Heart left ventricle (tissue), 16 donors: ENCODE measurements around the gene NAALAD2. TPM values are rescaled to one million over a fixed set of nuclear protein-coding genes. Genes with fewer than 3 reads are reported as not detected.
A peak's percentile ranks its signal among the peaks of the same experiment; 100 is the strongest.

Source experiments
- ATAC-seq, 4 donors: fragments of 200-7000 bp; cut with Tn5 transposase; one replicate each; pipeline ENCODE4 v1.9.1; 2020 to 2022; ENCODE audit warnings: moderate library complexity in 4 of 4, mild to moderate bottlenecking in 3 of 4, moderate number of reproducible peaks in 1 of 4
- DNase-seq, 5 donors: peaks; one replicate each; pipeline ENCODE4 v3.0.0-alpha.2; 2020
- H3K27ac ChIP-seq, 12 donors: fragments of 200-600 bp; sonication (generic) in 4 of 12; one replicate each; pipeline versions ENCODE4 v1.5.0 to v1.8.0; 2016 to 2022; ENCODE audit warnings: mild to moderate bottlenecking in 2 of 12
- H3K27me3 ChIP-seq, 9 donors: fragments of 200-600 bp; sonication (generic) in 2 of 9; one replicate each; pipeline versions ENCODE4 v1.5.1 to v1.8.0; 2016 to 2022; ENCODE audit warnings: mild to moderate bottlenecking in 3 of 9
- H3K36me3 ChIP-seq, 9 donors: fragments of 200-600 bp; sonication (generic) in 2 of 9; one replicate each; pipeline versions ENCODE4 v1.5.0 to v1.8.0; 2018 to 2022; ENCODE audit warnings: mild to moderate bottlenecking in 2 of 9
- H3K4me1 ChIP-seq, 12 donors: fragments of 200-600 bp; sonication (generic) in 4 of 12; one replicate each; pipeline versions ENCODE4 v1.5.0 to v1.8.0; 2016 to 2022; ENCODE audit warnings: mild to moderate bottlenecking in 3 of 12
- H3K4me3 ChIP-seq, 12 donors: fragments of 200-600 bp; sonication (generic) in 4 of 12; one replicate each; pipeline versions ENCODE4 v1.5.0 to v1.8.0; 2017 to 2022; ENCODE audit warnings: mild to moderate bottlenecking in 9 of 12, moderate library complexity in 4 of 12
- H3K9me3 ChIP-seq, 12 donors: fragments of 200-600 bp; sonication (generic) in 4 of 12; one replicate each; pipeline versions ENCODE4 v1.5.0 to v1.8.0; 2016 to 2022; ENCODE audit warnings: mild to moderate bottlenecking in 1 of 12
- POLR2A ChIP-seq, 2 donors: fragments of 450-650 bp; IDR thresholded peaks; one replicate each; pipeline ENCODE4 v1.6.1; 2017; ENCODE audit warnings: antibody characterized with exemption in 2 of 2, mild to moderate bottlenecking in 2 of 2, moderate library complexity in 2 of 2
- WGBS, 4 donors: extraction: QIAGEN DNeasy Blood & Tissue Kit in 2 of 4; methylation state at CpG; one replicate each; pipeline versions ENCODE4 v1.1.5 to v1.1.7; 2013 to 2018; 5-methylcytosine and 5-hydroxymethylcytosine counted together
- intact Hi-C, 10 donors: fragments of 100-400 bp; cut with DNase I; formaldehyde crosslinking; loops; one replicate each; pipeline versions ENCODE4 v1.11.1 to v1.14.2; 2022
- polyA plus RNA-seq, 2 donors: library from polyadenylated mRNA; stranded (reverse); fragments of 200-250 nt; gene quantifications; one replicate each; pipeline ENCODE4 v1.2.3, GENCODE V29; 2013
- total RNA-seq, 9 donors: library from RNA; depleted of rRNA in 2 of 9; stranded (reverse); fragments of >200 nt in 2 of 9; fragmentation: NEBNext Ultra II Directional in 3 of 9; extraction: Animal tissue kit (Norgen Biotek cat#: 25700) in 3 of 9; gene quantifications; one replicate each; pipeline versions ENCODE4 v1.1.0 to v1.2.4, GENCODE V29; 2016 to 2023
- TF ChIP-seq, protein P1 (sequence below), 12 donors: fragments of 200-600 bp; sonication (generic) in 4 of 12; IDR thresholded peaks; one replicate each; pipeline versions ENCODE4 v1.5.0 to v1.8.0; 2018 to 2022; ENCODE audit warnings: antibody characterized with exemption in 12 of 12, mild to moderate bottlenecking in 5 of 12
- donor health status: ischemic (EF 13 %, LVEDD 7.1; RV severe dilation, severe dysfunction).
- donor health status: healthy with polysubstance abuse.
- donor health status: DM: no; HTN: yes; CAD: no.
- donor health status: DM: no; HTN: no; CAD: no.
- donor health status: ischemic (EF 25% LVEDD 6.9; RV normal size, moderate dysfunction).
- donor health status: ischemic (EF 25% LVEDD 5.7; RV mildly dilated, moderate dysfunction).
- donor health status: healthy.
- donor health status: DM: yes; HTN: yes; CAD: no.
- donor health status: ischemic (EF 35%, LVEDD 5.7; RV mildly dilated, moderate dysfunction).
- donor health status: nonischemic (EF 11% LVEDD 7.7; RV severe dilation, severe dysfunction).
- donor health status: DM: yes; HTN: yes; CAD: no.
- donor health status: PGD.
- donor health status: ischemic (EF 29% LVEDD 5.4; RV normal size, mild dysfunction).
- donor health status: nonischemic (EF 23%, LVEDD 6.1; RV moderate dilation, normal function).

NAALAD2 gene
- total and polyA plus RNA-seq, 11 donors: 0.16 to 0.91 (median 0.35) TPM

DNA sequence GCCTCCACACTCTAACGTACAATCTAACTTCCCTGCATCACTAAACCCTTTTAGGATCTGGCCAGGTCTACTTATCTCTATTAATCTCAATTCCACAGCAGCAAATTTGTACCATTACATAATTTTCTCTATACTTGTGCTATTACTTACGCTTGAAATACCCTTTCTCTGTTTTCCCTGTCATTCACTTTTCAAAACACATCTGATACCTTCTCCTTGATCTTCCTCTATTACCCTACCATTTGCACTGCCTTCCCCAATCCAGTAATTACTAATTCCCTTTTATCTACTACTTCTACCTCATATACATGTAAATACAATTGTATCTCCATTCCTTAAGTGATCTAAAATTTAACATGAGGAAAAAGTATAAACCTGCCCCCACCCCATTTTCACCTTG lies 74.4 kb downstream of the NAALAD2 start:
- Histone ChIP-seq H3K36me3 (peaks cover 0 to 98% (median 85%) of the 10 kb centered on the region in 9 donors), H3K27ac (no peak overlapping the region), H3K9me3 (no peaks in the 10 kb centered on the region), H3K4me1 (peaks cover 0 to 10% (median 0%) of the 10 kb centered on the region in 12 donors), H3K27me3 (no peaks in the 10 kb centered on the region), H3K4me3 (no peak overlapping the region)
- ATAC-seq (no peak), DNase-seq (no peak)
- TF ChIP-seq POLR2A (IDR thresholded peaks at IDR 0.05): no peak
- TF ChIP-seq, protein P1, sequence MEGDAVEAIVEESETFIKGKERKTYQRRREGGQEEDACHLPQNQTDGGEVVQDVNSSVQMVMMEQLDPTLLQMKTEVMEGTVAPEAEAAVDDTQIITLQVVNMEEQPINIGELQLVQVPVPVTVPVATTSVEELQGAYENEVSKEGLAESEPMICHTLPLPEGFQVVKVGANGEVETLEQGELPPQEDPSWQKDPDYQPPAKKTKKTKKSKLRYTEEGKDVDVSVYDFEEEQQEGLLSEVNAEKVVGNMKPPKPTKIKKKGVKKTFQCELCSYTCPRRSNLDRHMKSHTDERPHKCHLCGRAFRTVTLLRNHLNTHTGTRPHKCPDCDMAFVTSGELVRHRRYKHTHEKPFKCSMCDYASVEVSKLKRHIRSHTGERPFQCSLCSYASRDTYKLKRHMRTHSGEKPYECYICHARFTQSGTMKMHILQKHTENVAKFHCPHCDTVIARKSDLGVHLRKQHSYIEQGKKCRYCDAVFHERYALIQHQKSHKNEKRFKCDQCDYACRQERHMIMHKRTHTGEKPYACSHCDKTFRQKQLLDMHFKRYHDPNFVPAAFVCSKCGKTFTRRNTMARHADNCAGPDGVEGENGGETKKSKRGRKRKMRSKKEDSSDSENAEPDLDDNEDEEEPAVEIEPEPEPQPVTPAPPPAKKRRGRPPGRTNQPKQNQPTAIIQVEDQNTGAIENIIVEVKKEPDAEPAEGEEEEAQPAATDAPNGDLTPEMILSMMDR (IDR thresholded peaks at IDR 0.05): no peak
- 82 to 89% (median 86%) methylated on average over 2 of the region's 2 CpGs for WGBS, 4 donors
- intact Hi-C loops: loop anchor here in 1 of 10 donors (10.0 kb wide), 1 partner anchor 236 kb away; no protein-coding TSS in a partner anchor

DNA sequence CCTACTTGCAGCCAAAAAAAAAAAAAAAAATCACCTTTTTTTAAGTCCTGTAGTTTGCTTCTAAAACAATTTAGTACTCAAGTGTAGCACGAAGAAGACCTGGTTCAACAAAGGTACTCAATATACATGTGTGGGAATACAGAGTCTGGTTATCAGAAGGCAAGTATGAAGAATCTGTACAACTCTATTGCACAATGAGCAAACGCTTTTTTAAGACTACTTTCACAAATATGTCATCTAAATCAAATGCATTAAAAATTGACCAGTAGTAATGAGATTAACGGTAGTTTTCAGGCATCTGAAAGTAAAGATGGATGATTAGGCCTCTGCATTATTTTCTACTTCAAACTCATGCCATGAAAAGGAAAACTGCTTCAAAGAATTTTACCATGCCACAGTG lies 78.9 kb downstream of the NAALAD2 start:
- intact Hi-C loops: no loop called here
- DNase-seq: no peak
- H3K4me1 ChIP-seq: peaks cover 0 to 22% (median 11%) of the 10 kb centered on the region in 12 donors
- H3K9me3 ChIP-seq: no peaks in the 10 kb centered on the region
- no peak for ATAC-seq
- WGBS, 4 donors: 88 to 92% (median 89%) methylated on average over 3 of the region's 3 CpGs
- H3K27ac ChIP-seq: no peak overlapping the region
- H3K27me3 ChIP-seq: no peaks in the 10 kb centered on the region
- H3K36me3 ChIP-seq: peaks cover 0 to 92% (median 65%) of the 10 kb centered on the region in 9 donors
- H3K4me3 ChIP-seq: no peak overlapping the region
- TF ChIP-seq POLR2A (IDR thresholded peaks at IDR 0.05): no peak
- TF ChIP-seq, protein P1 (IDR thresholded peaks at IDR 0.05): no peak

DNA sequence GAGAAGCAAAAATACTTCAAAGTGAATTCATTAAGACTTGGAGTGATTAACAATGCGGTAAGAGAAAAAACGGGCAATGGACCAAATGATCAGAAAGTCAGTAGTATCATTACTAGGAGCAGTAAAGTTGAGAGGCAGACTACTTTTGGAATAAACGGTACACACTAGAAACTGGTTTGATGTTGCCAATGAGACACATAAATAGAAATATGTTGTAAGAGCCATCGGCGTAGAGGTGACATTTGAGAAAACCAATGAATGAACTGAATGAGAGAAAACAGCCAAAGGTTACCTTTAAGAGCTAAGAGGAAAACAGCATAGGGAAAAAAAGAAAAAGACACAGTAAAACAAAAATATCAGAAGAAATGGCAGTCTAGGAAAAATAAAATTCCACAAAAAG lies 82.1 kb downstream of the NAALAD2 start:
- 54 to 63% (median 58%) methylated on average over 5 of the region's 5 CpGs for WGBS, 4 donors

DNA sequence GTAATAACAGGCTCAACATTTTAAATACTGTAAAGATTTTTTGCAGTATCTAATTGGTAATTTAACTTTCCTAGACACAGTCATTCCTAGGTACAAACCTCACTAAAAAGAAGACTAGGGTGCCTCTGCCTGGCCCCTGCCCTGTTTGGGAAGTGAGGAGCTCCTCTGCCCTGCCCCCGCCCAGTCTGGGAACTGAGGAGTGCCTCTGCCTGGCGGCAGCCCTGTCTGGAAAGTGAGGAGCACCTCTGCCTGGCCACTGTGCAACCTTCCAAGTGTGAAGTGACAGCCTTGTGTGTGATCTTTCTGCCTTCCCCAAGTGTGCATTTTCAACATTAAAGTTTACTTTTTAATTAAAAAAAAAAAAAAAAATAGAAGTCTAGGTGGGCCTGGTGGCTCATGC lies 84.1 kb downstream of the NAALAD2 start:
- peak overlapping the region in 1 of 12 donors; percentile 21 for H3K27ac ChIP-seq
- H3K27me3 ChIP-seq: no peaks in the 10 kb centered on the region
- WGBS, 4 donors: 67 to 76% (median 73%) methylated on average over 2 of the region's 2 CpGs
- ATAC-seq: no peak
- intact Hi-C loops: no loop called here
- H3K9me3 ChIP-seq: no peaks in the 10 kb centered on the region
- H3K4me1 ChIP-seq: peaks cover 5 to 59% (median 28%) of the 10 kb centered on the region in 12 donors
- H3K36me3 ChIP-seq: peaks cover 0 to 39% (median 12%) of the 10 kb centered on the region in 9 donors
- no peak overlapping the region for H3K4me3 ChIP-seq
- peak in 4 of 5 donors; percentile 17 to 49 (median 38) for DNase-seq
- TF ChIP-seq, protein P1 (IDR thresholded peaks at IDR 0.05): no peak
- TF ChIP-seq POLR2A (IDR thresholded peaks at IDR 0.05): no peak

More for the DNA sequence above, 82.1 kb downstream of the NAALAD2 start:
- TF ChIP-seq, protein P1 (IDR thresholded peaks at IDR 0.05): no peak
- TF ChIP-seq POLR2A (IDR thresholded peaks at IDR 0.05): no peak
- DNase-seq: no peak
- Histone ChIP-seq H3K27ac (peak overlapping the region in 7 of 12 donors; percentile 0 to 36 (median 27)), H3K4me1 (peaks cover 5 to 54% (median 23%) of the 10 kb centered on the region in 12 donors), H3K4me3 (no peak overlapping the region), H3K27me3 (no peaks in the 10 kb centered on the region), H3K36me3 (peaks cover 0 to 59% (median 32%) of the 10 kb centered on the region in 9 donors), H3K9me3 (no peaks in the 10 kb centered on the region)
- intact Hi-C loops: no loop called here
- ATAC-seq: peak; percentile 77 to 93 (median 80)
